HG03342 (cell line): ENCODE data around the gene TNFAIP3.

Source experiments
- ATAC-seq: cut with Tn5 transposase; IDR thresholded peaks from one replicate; pipeline ENCODE4 v1.9.1; 2021; ENCODE audit warnings: mild to moderate bottlenecking, moderate library complexity; ENCODE audit not compliant: unreplicated experiment

The TNFAIP3 gene

DNA sequence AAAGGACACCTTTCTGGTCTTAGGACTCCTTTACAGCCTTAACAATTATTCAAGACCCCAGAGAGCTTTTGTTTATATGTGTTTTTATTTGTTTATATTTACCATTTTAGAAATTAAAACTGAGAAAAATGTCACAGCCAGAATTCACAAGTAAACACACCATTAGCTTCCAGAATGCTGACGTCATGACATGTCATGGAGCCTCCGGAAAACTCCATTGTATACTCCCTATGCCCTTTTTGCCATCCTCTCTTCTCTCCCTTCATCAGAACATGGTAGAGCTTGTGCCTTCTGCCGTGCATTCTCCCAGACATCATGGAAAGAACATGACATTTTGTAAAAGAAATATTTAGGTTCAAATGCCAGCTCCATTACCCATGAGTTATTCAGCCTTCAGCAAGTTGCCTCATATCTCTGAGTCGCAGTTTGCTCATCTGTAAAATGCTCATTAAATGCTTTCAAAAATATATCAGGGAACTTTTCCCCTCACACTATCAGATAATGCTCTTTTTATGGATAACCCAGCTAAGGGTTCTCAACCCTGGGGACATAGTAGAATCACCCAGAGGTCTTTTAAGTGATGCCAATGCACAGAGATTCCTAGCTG is 27.8 kb downstream of the TNFAIP3 start:
- ATAC-seq: no peak

DNA sequence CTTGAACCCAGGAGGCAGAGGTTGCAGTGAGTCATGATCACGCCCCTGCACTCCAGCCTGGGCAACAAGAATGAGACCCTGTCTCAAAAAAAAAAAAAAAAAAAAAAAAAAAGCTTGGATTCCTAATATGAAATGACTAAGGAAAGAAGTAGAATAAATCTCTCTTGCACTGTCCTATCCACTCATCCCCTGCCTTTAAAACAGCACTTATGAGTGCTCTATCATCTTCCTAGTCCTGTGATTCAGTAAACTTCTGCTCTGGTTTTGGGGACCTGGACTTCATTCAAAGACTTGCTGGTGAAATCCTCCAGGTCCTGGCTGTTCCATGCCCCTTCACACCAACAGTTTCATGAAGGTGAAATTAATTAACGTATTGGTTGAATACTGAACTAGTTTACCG is 29.6 kb downstream of the TNFAIP3 start:
- no peak for ATAC-seq

DNA sequence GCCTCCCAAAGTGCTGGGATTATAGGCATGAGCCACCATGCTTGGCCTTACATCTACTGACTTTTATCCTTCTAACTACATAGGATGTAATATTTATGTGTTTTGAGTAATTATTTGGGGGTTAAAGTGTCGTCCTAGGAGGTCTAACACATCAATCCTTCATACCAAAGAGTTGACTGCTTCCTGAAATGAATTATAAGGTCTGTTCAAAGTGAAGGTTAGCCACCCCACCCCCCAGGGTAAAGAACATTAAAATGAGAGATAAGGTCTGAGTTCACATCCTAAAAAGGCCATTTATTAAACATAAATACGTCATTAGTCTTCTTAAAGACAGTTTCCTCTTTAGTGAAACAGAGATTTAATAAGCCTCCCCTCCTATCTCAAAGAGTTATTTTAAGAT is 33.8 kb downstream of the TNFAIP3 start:
- ATAC-seq: no peak

DNA sequence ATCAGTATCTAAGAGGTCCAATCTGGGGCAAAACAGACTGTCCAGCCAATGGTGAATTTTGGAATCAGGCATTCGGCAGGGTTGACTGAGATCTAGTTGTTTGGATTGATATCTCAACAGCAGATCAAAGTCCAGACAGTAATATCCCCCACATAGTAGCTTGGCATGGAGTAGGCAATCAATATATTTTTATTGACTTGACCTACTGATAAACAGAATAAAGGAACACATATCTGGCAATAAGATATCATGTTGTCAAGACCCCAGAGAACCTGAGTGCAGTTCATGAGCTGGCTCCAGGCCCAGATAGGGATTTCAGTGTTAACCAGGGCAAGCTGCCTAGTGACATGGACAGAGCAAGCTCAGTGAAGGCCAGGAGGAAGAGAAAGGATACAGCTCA is 34.4 kb downstream of the TNFAIP3 start:
- ATAC-seq: no peak

DNA sequence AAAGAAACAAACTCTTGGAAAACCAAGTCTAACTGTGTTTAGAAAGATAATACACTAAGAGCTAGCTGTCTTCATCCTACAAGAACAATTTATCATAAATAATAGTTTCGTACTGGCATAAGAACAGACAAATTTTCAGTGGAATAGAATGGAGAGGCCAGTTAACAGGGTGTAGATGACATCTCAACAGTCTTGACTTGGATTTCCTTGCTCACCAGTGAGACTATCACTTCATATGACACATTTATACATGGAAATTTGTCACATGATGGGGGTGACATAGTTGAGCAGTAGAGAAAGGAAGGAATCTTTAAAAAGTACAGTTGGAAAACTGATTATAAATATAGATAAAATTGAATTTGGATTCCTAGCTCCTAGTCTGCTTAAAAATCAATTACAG is 35.6 kb downstream of the TNFAIP3 start:
- no peak for ATAC-seq

DNA sequence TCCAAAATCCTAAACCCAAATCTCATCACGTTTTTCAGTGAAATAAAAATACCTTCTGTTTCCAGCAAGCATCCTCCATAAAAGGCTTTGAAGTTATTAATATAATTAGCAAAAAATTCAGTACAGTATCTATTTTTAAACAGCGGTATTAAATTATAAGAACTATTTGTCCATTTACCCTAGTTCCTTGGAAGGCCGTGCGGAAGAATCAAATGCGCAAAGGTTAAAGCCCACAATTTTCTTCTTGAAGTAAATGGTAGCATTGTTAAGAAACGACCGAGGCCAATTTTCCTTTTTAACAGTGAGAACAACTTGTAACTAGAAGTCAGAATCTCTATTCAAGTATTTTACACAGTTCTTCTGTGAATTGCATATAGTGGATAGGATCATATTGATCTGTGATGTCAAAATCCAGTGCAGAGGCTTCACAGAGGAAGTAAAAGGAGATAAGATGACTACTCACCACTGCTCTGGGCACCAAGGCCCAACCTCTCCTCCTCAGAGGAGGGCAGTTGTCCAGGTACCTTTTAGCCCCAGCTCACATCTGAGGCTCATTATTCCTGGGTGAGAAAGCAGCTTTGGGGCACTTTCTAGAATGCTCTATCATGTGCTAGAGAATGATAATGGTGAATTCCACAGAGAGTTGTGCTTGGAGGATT is 36.3 kb downstream of the TNFAIP3 start:
- no peak for ATAC-seq

DNA sequence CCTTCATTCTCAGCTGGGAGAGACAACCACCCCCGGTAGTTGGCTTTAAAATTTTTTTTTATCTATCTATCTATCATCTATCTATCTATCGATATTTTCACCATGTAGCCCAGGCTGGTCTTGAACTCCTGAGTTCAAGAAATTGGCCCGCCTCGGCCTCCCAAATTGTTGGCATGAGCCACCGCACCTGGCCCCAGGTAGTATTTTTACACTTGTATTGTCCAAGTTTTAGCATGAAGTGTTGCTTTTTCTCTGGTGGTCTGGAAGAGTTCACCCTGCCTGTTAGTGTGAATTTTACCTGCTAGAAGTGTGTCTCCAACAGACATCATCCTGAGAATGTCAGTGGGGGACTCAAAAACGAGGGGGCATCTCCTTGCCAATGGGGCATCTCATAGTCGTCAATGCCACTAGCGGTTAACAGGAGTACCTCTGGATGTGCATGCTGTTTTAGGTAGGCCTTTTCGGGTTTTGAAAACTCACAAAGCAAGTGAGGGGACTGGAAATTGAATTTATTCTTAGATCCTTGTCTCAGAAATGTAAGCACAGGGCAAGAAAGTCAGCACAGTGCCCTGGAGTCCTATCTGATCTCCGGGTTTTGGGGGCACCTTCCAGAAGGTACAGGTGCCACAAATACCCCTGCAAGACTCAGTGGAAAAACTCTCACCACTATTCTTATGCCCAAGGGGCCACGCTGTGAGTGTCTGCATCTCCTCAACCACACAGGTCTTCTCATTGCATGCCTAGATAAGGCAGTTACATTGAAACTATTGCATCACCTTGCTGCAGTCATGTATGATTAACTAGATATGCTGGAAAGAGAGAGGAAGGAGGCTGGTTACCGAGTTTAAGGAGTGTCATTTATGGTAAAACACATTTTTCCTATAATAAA is 37.1 kb downstream of the TNFAIP3 start:
- ATAC-seq: peak; percentile 75

DNA sequence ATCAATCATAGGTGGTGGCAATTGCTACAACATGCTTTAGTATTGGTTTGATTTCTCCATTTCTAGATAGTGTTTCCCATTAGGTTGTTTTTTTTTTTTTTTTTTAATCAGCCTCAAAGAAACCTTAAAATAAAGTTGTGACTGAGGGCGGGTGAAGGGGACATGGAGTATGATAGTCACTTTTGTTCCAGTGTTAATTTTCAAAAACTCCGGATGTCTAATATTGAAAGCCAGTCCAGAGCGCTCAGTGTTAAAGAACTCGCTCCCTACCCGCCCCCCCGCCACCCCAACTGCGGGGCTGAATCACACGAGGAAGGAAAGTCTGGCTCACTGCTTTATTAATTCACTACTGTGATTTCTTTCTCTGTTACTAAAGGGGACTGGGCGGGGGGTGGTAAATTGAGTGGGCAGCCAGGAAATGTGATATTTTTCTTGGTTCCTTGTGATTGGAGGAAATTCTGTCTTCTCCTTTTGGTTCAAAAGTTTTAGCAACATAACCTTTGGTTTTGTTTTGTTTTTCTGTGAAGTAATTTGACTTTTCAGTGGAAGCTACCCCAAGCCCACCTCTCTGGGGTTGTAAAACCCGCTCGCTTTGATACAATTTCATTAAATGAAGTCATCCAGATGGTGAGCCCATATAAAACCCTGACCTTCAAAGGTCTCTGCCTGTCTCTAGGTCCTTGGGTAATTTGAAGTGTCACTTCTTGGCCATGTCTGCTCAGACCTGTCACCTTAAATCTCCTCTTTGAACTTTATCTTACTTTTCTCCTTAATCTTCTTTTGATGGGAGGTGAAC is 38.0 kb downstream of the TNFAIP3 start:
- peak; percentile 33 for ATAC-seq

DNA sequence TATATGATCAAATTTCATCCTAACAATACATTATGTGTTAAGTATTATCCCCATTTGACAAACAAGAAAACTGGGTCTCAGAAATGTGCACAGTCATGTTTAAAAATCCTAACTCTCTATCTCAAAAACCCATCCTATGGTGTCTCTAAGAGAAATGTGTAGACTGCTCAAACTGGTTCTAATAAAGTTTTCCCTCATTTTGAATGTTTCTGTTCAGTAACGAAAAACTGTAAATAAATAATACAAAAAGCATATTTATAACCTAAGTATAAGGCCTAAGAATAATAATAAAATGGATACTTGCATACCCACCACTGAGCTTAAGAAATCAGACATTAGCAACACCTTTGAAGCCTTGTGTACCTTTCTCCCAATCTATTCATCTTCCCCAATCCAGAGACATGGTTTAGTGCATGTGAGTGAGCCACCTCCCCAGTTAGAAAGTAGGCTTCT is 39.0 kb downstream of the TNFAIP3 start:
- ATAC-seq: no peak

DNA sequence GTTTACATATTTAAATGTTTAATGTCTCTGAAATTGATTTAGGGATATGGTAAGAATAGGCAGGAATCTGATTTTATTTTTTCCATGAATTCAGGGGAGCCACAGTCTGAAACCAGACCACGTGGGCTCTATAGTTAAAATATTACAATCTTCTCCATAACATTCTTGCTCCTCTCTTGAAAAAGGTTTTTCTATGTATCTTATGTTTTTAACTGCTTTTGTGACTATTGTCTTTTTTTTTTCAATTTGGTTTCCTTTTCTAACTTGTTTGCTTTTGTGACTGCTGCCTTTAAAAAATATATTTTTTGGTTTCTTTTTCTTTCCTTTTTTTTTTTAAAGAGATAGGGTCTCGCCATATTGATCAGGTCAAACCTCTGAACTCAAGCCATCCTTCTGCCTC is 40.1 kb downstream of the TNFAIP3 start:
- ATAC-seq: no peak

DNA sequence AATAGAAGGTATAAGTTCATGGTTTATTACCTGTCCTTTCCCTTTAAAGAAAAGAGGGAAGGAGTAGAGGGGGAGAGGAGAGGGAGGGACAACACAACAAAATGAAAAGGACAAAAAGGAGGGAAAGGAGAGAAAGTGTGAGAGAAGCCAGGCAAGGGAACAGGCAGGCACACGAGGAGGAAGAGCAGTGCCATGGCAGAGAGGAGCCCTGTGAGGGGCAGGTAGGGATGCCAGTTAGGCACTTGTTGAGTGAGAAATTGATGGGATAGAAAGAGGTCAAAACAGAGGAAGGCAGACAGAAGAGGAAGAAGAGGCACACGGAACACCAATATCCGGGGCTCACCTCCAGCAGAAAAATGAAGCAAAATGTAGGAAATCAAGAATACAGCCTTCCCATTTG is 42.5 kb downstream of the TNFAIP3 start:
- ATAC-seq: no peak

DNA sequence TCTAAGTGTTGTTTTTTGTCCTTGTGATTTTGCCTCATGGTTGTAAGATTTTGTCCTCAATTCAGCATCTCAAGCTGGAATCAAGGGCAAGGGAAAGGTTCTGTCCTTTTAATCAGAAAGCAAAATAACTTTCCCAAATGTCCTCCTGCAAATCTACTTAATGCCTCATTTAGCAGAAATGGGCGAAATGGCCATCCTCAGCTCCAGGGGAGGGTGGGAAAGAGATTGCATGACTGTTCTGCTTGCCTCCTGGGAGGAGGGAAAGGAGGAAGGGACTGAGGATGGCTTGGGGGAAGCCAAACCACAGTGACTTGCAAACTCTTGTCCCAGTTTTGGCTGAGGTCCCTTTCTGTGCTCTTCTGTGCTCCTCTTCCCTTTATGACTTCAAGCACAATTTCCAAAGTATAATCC is 43.4 kb downstream of the TNFAIP3 start:
- ATAC-seq: no peak

DNA sequence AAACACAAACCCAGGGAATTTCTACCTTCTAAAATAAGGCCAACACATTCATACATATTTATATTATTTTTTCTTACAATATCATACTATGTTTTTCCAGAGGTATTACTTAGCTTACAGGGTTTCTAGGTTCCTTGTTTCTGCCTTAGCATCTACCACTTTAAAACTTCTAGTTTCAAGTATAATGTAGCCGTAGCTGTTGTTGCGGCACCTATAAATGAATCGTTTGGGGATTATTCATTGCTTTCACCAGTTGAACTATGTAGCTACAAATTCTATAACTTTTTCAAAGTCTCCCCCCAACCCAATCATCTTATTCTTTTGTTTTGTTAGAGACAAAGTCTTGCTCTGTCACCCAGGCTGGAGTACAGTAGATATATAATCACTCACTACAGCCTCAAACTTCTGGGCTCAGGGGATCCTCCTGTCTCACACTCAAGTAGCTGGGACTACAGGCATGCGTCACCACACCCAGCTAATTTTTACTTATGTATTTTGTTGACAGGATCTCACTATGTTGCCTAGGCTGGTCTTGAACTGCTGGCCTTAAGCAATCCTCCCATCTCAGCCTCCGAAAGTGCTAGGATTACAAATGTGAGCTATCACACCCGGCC is 43.9 kb downstream of the TNFAIP3 start:
- ATAC-seq: no peak

DNA sequence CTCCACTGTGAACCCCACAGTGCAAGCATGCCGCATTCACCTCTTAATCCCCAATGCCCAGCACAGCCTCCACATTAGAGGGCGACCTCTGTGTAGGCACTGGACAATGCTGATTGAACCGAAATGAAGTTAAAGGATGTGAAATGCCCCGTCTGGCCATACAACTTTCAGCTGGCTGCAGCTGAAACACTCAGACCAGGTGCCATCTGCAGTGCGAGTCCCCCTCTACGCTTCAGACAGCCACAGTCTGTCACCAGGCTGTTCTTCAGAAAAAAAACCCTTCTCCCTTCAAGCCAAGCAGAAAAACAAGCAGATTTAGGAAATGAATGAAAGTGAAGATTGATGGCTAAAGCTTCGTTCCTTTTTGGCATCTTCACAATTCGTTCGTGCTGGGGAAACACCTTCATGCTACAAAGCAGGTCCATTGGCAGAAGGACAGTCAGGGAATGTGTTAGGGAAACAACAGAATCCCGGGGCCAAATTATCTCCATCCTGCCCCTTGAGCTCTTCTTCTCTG is 44.7 kb downstream of the TNFAIP3 start:
- ATAC-seq: no peak

DNA sequence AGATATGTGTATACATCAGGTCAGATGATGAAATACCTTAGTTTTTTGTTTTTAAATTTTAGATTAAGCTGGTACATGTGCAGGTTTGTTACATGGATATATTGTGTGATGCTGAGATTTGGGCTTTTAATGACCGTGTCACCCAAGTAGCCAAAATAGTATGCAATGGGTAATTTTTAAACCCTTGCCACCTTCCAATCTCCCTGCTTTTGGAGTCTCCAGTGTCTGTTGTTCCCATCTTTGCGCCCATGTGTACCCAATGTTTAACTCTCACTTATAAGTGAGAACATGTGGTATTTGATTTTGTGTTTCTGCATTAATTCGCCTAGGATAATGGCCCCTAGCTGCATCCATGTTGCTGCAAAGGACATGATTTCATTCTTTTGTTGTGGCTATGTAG is 45.8 kb downstream of the TNFAIP3 start:
- ATAC-seq: no peak

DNA sequence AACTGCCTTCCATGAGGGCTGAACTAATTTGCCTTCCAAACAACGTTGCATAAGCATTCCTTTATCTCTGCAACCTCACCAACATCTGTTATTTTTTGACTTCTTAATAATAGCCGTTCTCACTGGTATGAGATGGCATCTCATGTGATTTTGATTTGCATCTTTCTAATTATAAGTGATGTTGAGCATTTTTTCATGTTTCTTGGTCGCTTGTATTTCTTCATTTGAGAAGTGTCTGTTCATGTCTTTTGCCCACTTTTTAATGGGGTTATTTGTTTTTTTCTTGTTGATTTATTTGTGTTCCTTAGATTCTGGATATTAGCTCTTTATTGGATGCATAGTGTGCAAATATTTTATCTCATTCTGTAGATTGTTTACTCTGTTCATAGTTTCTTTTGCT is 46.4 kb downstream of the TNFAIP3 start:
- no peak for ATAC-seq

DNA sequence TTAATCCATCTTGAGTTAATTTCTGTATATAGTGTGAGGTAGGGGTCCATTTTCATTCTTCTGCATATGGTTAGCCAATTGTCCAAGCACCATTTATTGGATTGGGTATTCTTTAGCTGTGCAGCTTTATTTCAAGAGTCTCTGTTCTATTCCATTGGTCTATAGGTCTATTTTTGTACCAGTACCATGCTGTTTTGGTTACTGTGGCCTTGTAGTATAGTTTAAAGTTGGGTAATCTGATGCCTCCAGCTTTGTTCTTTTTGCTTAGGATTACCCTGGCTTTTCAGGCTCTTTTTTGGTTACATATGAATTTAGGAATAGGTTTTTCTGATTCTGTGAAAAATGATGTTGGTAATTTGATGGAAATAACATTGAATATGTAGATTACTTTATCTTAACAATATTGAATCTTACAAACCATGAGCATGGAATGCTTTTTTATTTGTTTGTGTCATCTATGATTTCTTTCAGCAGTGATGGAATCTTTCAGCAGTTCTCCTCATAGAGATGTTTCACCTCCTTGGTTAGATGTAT is 47.0 kb downstream of the TNFAIP3 start:
- ATAC-seq: no peak

DNA sequence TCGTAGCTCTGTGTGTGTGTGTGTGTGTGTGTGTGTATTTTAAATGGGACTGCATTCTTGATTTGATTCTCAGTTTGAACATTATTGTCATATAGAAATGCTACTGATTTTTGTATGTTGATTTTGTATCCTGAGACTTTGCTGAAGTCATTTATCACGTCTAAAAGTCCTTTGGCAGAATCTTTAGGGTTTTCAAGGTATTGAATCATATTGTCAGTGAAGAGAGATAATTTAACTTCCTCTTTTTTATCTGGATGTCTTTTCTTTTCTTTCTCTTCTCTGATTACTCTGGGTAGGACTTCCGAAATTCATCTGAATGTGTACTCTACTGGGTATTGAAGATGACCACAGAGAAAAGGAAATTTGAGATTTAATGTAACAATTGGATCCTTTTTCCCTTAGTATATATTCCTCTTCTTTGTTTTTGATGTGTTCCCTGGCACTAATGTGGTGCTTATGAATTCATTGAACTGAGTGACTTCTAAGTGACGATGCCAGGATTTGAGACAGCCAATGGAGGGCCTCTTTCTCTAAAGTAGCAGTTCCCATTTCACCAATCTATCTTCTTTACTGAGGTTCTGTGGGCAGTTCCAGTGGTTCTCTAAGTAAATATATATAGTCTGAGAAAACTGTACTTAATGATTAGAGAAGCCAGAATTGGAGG is 47.6 kb downstream of the TNFAIP3 start:
- no peak for ATAC-seq

DNA sequence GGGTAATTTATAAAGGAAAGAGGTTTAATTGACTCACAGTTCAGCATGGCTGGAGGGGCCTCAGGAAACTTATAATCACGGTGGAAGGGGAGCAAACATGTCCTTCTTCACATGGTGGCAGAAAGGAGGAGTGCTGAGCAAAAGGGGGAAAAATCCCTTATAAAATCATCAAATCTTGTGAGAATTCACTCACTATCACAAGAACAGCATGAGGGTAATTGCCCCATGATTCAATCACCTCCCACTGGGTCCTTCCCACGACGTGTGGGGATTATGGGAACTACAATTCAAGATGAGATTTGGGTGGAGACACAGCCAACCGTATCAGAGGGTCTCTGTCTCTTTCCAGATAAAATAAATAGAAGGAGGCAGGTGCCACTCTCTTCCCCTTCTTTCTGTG is 48.7 kb downstream of the TNFAIP3 start:
- no peak for ATAC-seq
